Natural killer cell (primary cell): ENCODE results near the gene PSMC5. TPM values are rescaled to one million over a fixed set of nuclear protein-coding genes. Genes with fewer than 3 reads are reported as not detected.

Experiments
- ATAC-seq, 3 donors: fragments of 150-1000 bp in 2 of 3; fragments of 200-7000 bp in 1 of 3; cut with Tn5 transposase; 1 replicate in 1 of 3; 2 replicates in 2 of 3; pipeline ENCODE4 v1.10.0; 2021; ENCODE audit warnings: mild to moderate bottlenecking in 2 of 3, moderate library complexity in 2 of 3
- DNase-seq, 2 donors: peaks; one replicate each; pipeline versions ENCODE4 v3.0.0 to v3.0.0-alpha.2; 2013 to 2021; ENCODE audit warnings: mixed read lengths in 1 of 2
- H3K27ac ChIP-seq: one replicate; pipeline ENCODE4 v1.5.1; 2013; ENCODE audit warnings: mild to moderate bottlenecking, low read length
- H3K27me3 ChIP-seq: one replicate; pipeline ENCODE4 v1.6.1; 2013; ENCODE audit warnings: low read length; ENCODE audit not compliant: control insufficient read depth, insufficient read depth
- H3K36me3 ChIP-seq: one replicate; pipeline ENCODE4 v1.6.1; 2013; ENCODE audit warnings: low read length; ENCODE audit not compliant: control insufficient read depth, insufficient read depth
- H3K4me1 ChIP-seq: one replicate; pipeline ENCODE4 v1.6.1; 2013; ENCODE audit warnings: low read length; ENCODE audit not compliant: control insufficient read depth, insufficient read depth
- H3K4me3 ChIP-seq: one replicate; pipeline ENCODE4 v1.5.1; 2013; ENCODE audit warnings: low read length
- H3K9me3 ChIP-seq: one replicate; pipeline ENCODE4 v1.6.1; 2013; ENCODE audit warnings: low read length; ENCODE audit not compliant: control insufficient read depth, insufficient read depth
- H3K27ac Mint-ChIP-seq, 2 donors: one replicate each; pipeline ENCODE4 v1.8.0; 2022; ENCODE audit warnings: mild to moderate bottlenecking in 2 of 2, mixed read lengths in 2 of 2, moderate library complexity in 1 of 2
- H3K27me3 Mint-ChIP-seq, 2 donors: one replicate each; pipeline ENCODE4 v1.8.0; 2022; ENCODE audit warnings: low read depth in 2 of 2, mixed read lengths in 2 of 2
- H3K36me3 Mint-ChIP-seq: one replicate; pipeline ENCODE4 v1.8.0; 2022; ENCODE audit warnings: mixed read lengths
- H3K4me1 Mint-ChIP-seq, 2 donors: one replicate each; pipeline ENCODE4 v1.8.0; 2022; ENCODE audit warnings: mixed read lengths in 2 of 2
- H3K4me3 Mint-ChIP-seq: one replicate; pipeline ENCODE4 v1.8.0; 2022; ENCODE audit warnings: mild to moderate bottlenecking, moderate library complexity, mixed read lengths
- H3K9me3 Mint-ChIP-seq, 2 donors: one replicate each; pipeline ENCODE4 v1.8.0; 2022; ENCODE audit warnings: mixed read lengths in 2 of 2
- WGBS: methylation state at CpG from one replicate; pipeline ENCODE4 v1.1.7; 2013; ENCODE audit warnings: missing lambda C conversion rate; ENCODE audit not compliant: insufficient coverage; 5-methylcytosine and 5-hydroxymethylcytosine counted together
- intact Hi-C: fragments of 100-400 bp; cut with micrococcal nuclease; formaldehyde crosslinking; loops from one replicate; pipeline ENCODE4 v1.14.2; 2022
- total RNA-seq, 4 donors: library from RNA; stranded (reverse); fragments of 120-200 nt in 1 of 4; gene quantifications; one replicate each; pipeline versions ENCODE4 v1.2.3 to v1.2.4, GENCODE V29; 2013 to 2022
- TF ChIP-seq, protein P1 (sequence below): fragments of 200-600 bp; IDR thresholded peaks from one replicate; pipeline ENCODE4 v1.8.0; 2022; ENCODE audit warnings: antibody characterized with exemption

The PSMC5 gene
- total RNA-seq, 3 donors from 2014 or later (not counting 1 experiment from before 2014, with no cell fraction given) = 91.3 to 114 (median 100) TPM

DNA sequence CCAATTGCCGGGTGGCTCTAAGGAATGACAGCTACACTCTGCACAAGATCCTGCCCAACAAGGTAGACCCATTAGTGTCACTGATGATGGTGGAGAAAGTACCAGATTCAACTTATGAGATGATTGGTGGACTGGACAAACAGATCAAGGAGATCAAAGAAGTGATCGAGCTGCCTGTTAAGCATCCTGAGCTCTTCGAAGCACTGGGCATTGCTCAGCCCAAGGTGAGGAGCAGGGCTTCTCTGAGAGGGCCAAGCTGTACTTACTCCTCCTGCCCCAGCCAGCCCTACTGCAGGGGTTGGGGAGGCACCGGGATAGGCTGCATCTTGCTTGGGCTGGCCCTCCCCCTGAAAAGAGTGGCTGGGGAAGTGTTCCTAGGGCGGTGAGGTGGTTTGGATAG is 3.0 kb downstream of the PSMC5 start:
- Histone ChIP-seq H3K36me3 (peaks cover 68% of the 10 kb centered on the region), H3K4me1 (peaks cover 43% of the 10 kb centered on the region), H3K9me3 (no peaks in the 10 kb centered on the region), H3K4me3 (no peak overlapping the region), H3K27me3 (no peaks in the 10 kb centered on the region), H3K27ac (no peak overlapping the region)
- Mint-ChIP-seq H3K4me3 (no peak overlapping the region), H3K36me3 (peaks cover 7% of the 10 kb centered on the region), H3K9me3 (no peaks in the 10 kb centered on the region), H3K4me1 (peaks cover 32 to 53% of the 10 kb centered on the region in 2 donors), H3K27me3 (no peaks in the 10 kb centered on the region), H3K27ac (peak overlapping the region; percentile 40 to 68)
- DNase-seq (no peak), ATAC-seq (no peak)
- intact Hi-C loops = no loop called here
- WGBS = over 99% methylated on average over 4 of the region's 5 CpGs
- TF ChIP-seq, protein P1, sequence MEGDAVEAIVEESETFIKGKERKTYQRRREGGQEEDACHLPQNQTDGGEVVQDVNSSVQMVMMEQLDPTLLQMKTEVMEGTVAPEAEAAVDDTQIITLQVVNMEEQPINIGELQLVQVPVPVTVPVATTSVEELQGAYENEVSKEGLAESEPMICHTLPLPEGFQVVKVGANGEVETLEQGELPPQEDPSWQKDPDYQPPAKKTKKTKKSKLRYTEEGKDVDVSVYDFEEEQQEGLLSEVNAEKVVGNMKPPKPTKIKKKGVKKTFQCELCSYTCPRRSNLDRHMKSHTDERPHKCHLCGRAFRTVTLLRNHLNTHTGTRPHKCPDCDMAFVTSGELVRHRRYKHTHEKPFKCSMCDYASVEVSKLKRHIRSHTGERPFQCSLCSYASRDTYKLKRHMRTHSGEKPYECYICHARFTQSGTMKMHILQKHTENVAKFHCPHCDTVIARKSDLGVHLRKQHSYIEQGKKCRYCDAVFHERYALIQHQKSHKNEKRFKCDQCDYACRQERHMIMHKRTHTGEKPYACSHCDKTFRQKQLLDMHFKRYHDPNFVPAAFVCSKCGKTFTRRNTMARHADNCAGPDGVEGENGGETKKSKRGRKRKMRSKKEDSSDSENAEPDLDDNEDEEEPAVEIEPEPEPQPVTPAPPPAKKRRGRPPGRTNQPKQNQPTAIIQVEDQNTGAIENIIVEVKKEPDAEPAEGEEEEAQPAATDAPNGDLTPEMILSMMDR = no peak

- intact Hi-C loops = no loop called here
- TF ChIP-seq, protein P1 = no peak
- whole genome bisulfite sequencing = 93% methylated on average over 14 of the region's 15 CpGs
- Mint-ChIP-seq H3K27ac (peak overlapping the region; percentile 40 to 68), H3K4me1 (peaks cover 29 to 51% of the 10 kb centered on the region in 2 donors), H3K27me3 (no peaks in the 10 kb centered on the region), H3K4me3 (no peak overlapping the region), H3K9me3 (no peaks in the 10 kb centered on the region), H3K36me3 (peaks cover 7% of the 10 kb centered on the region)
- no peak for DNase-seq
- H3K4me1 ChIP-seq = peaks cover 41% of the 10 kb centered on the region
- peaks cover 67% of the 10 kb centered on the region for H3K36me3 ChIP-seq
- no peaks in the 10 kb centered on the region for H3K9me3 ChIP-seq
- ATAC-seq = no peak
- H3K27ac ChIP-seq = no peak overlapping the region
- no peaks in the 10 kb centered on the region for H3K27me3 ChIP-seq
- no peak overlapping the region for H3K4me3 ChIP-seq
These were observed 3.8 kb downstream of the PSMC5 start for GRCh38 chr17:63830904-63831491.

DNA sequence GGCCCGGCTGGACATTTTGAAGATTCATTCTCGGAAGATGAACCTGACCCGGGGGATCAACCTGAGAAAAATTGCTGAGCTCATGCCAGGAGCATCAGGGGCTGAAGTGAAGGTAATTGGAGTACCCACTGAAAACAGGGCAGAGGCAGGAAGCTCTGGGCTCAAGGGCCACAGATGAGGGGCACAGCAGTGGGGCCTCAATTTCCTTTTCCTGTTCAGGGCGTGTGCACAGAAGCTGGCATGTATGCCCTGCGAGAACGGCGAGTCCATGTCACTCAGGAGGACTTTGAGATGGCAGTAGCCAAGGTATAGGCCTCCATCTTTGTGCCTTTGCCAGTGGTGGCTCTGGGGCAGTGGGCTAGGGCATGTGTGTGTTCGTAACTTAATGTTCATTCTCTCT is 4.3 kb downstream of the PSMC5 start:
- no peak for ATAC-seq
- intact Hi-C loops = no loop called here
- TF ChIP-seq, protein P1 = no peak
- H3K27me3 Mint-ChIP-seq = no peaks in the 10 kb centered on the region
- Histone ChIP-seq H3K9me3 (no peaks in the 10 kb centered on the region), H3K36me3 (peaks cover 67% of the 10 kb centered on the region), H3K4me3 (no peak overlapping the region), H3K4me1 (peaks cover 36% of the 10 kb centered on the region), H3K27me3 (no peaks in the 10 kb centered on the region), H3K27ac (no peak overlapping the region)
- H3K9me3 Mint-ChIP-seq = no peaks in the 10 kb centered on the region
- WGBS = 31% methylated on average over 8 of the region's 8 CpGs
- peaks cover 24 to 46% of the 10 kb centered on the region in 2 donors for H3K4me1 Mint-ChIP-seq
- DNase-seq = no peak
- peaks cover 7% of the 10 kb centered on the region for H3K36me3 Mint-ChIP-seq
- H3K4me3 Mint-ChIP-seq = no peak overlapping the region
- peak overlapping the region in 1 of 2 donors; percentile 68 for H3K27ac Mint-ChIP-seq

GRCh38 chr17:63832014-63832413 is 4.8 kb downstream of the PSMC5 start:
- no peak overlapping the region for H3K4me3 Mint-ChIP-seq

More at GRCh38 chr17:63832014-63832413, 4.8 kb downstream of the PSMC5 start:
- intact Hi-C loops = no loop called here
- peak overlapping the region; percentile 15 to 46 for H3K27ac Mint-ChIP-seq
- Histone ChIP-seq H3K4me1 (peaks cover 33% of the 10 kb centered on the region), H3K4me3 (no peak overlapping the region), H3K36me3 (peaks cover 73% of the 10 kb centered on the region), H3K27me3 (no peaks in the 10 kb centered on the region), H3K9me3 (no peaks in the 10 kb centered on the region), H3K27ac (no peak overlapping the region)
- peaks cover 7% of the 10 kb centered on the region for H3K36me3 Mint-ChIP-seq
- no peaks in the 10 kb centered on the region for H3K27me3 Mint-ChIP-seq
- peaks cover 20 to 42% of the 10 kb centered on the region in 2 donors for H3K4me1 Mint-ChIP-seq
- no peaks in the 10 kb centered on the region for H3K9me3 Mint-ChIP-seq
- no peak for DNase-seq
- ATAC-seq = no peak
- WGBS = 98% methylated on average over 2 of the region's 5 CpGs
- TF ChIP-seq, protein P1 = no peak
